GOT3 (cell line): ENCODE data around the gene HLA-DRB5.
"Not testable (repeated sequence)": the region's sequence is repeated elsewhere in the genome, so short reads cannot be mapped to it uniquely, and the experiment has no call there.

ENCODE experiments used
- DNase-seq: peaks from one replicate; lab custom pipeline; 2025; ENCODE audit warnings: mixed read lengths; lab: John Stamatoyannopoulos, UW

The HLA-DRB5 gene

GRCh38 chr6:32529697-32530430 is at the start of gene HLA-DRB5:
TSS of gene HLA-DRB5 (minus strand) at chr6:32530287. CDS start at chr6:32530224, 63 bp downstream.
- no peak for DNase-seq

- no peak for DNase-seq
Measured at GRCh38 chr6:32578962-32579361, 48.9 kb upstream of the HLA-DRB5 start.

GRCh38 chr6:32577493-32577892 is 47.4 kb upstream of the HLA-DRB5 start:
- DNase-seq = not testable (repeated sequence)

- DNase-seq = no peak
Measured at GRCh38 chr6:32576250-32576649, 46.2 kb upstream of the HLA-DRB5 start.

GRCh38 chr6:32570363-32570905 is 40.3 kb upstream of the HLA-DRB5 start:
- DNase-seq = no peak

GRCh38 chr6:32568561-32568960 is 38.5 kb upstream of the HLA-DRB5 start:
- DNase-seq = no peak

GRCh38 chr6:32566957-32567356 is 36.9 kb upstream of the HLA-DRB5 start:
- no peak for DNase-seq

GRCh38 chr6:32565511-32565910 is 35.4 kb upstream of the HLA-DRB5 start:
- no peak for DNase-seq

GRCh38 chr6:32562940-32563339 is 32.9 kb upstream of the HLA-DRB5 start:
- DNase-seq = no peak

- DNase-seq = no peak
Measured at GRCh38 chr6:32559747-32560146, 29.7 kb upstream of the HLA-DRB5 start.

GRCh38 chr6:32558426-32559057 is 28.5 kb upstream of the HLA-DRB5 start:
- DNase-seq = no peak

GRCh38 chr6:32554116-32554965 is 24.3 kb upstream of the HLA-DRB5 start:
- DNase-seq = no peak

- DNase-seq = no peak
Measured at GRCh38 chr6:32553037-32553742, 23.1 kb upstream of the HLA-DRB5 start.

- no peak for DNase-seq
Measured at GRCh38 chr6:32551410-32551809, 21.3 kb upstream of the HLA-DRB5 start.

GRCh38 chr6:32539839-32540238 is 9.8 kb upstream of the HLA-DRB5 start:
- no peak for DNase-seq

- DNase-seq = not testable (repeated sequence)
Measured at GRCh38 chr6:32530431-32530793, 325 bp upstream of the HLA-DRB5 start.

GRCh38 chr6:32522302-32523047 is 7.6 kb downstream of the HLA-DRB5 start:
- DNase-seq = no peak

GRCh38 chr6:32519910-32520258 is 10.2 kb downstream of the HLA-DRB5 start:
- DNase-seq = no peak

GRCh38 chr6:32519118-32519909 is 10.8 kb downstream of the HLA-DRB5 start:
- no peak for DNase-seq
